Muscle layer of duodenum (tissue), 2 donors: ENCODE data around the gene TTC7B.

Experiments used
- H3K27ac ChIP-seq: one replicate; pipeline ENCODE4 v1.7.0; 2013; ENCODE audit warnings: mild to moderate bottlenecking, low read length
- H3K27me3 ChIP-seq: one replicate; pipeline ENCODE4 v1.7.0; 2013; ENCODE audit warnings: low read depth, mild to moderate bottlenecking, control low read depth, low read length
- H3K36me3 ChIP-seq, 2 donors: one replicate each; pipeline ENCODE4 v1.7.0; 2013; ENCODE audit warnings: low read length in 2 of 2, control low read depth in 1 of 2, mild to moderate bottlenecking in 1 of 2; ENCODE audit not compliant: insufficient read depth in 2 of 2, control insufficient read depth in 1 of 2
- H3K4me1 ChIP-seq, 2 donors: one replicate each; pipeline ENCODE4 v1.7.0; 2013; ENCODE audit warnings: low read length in 2 of 2, mild to moderate bottlenecking in 2 of 2, control low read depth in 1 of 2, moderate library complexity in 1 of 2; ENCODE audit not compliant: insufficient read depth in 2 of 2, control insufficient read depth in 1 of 2
- H3K4me3 ChIP-seq, 2 donors: one replicate each; pipeline ENCODE4 v1.7.0; 2013; ENCODE audit warnings: low read length in 2 of 2, low read depth in 1 of 2, mild to moderate bottlenecking in 1 of 2
- H3K9me3 ChIP-seq, 2 donors: one replicate each; pipeline ENCODE4 v1.7.0; 2013; ENCODE audit warnings: low read length in 2 of 2, control low read depth in 1 of 2, mild to moderate bottlenecking in 1 of 2; ENCODE audit not compliant: control insufficient read depth in 1 of 2
- donor health status: healthy.

Gene TTC7B

DNA sequence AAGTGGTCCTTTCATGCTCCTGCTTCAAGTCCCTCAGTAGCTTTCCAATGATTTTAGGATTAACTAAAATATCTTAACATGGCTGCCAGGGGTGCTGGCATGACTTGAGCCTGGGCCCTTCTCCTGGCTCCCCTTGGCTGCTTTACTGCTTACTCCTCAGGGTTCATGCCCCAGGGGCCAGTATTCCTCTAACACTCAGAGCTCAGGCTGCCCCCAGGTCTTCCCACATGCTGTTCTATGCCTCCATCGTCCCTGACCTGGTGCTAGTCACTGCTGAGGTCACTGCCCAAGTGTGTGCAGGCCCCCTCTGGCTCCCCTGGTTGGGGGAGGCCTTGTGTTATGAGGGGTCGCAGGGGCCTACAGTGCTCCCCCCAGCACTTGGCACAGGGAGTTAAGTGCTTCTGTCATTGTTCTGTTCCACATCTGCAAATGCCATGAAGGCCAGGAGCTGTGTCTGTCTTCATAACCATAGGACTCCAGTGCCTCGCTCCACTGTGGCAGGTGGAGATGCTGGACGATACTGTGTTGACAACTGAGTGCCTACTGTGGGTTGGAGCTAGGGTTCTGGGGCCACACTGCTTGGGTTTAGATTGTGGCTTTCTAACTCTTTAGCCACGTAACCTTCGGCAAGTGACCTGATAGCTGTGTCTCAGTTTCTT lies 228.8 kb downstream of the TTC7B start:
- no peak overlapping the region for H3K4me3 ChIP-seq
- no peak overlapping the region for H3K27ac ChIP-seq
- H3K4me1 ChIP-seq = no peaks in the 10 kb centered on the region
- no peaks in the 10 kb centered on the region for H3K27me3 ChIP-seq
- H3K9me3 ChIP-seq = no peaks in the 10 kb centered on the region
- H3K36me3 ChIP-seq = peaks cover 0 to 12% of the 10 kb centered on the region in 2 donors

DNA sequence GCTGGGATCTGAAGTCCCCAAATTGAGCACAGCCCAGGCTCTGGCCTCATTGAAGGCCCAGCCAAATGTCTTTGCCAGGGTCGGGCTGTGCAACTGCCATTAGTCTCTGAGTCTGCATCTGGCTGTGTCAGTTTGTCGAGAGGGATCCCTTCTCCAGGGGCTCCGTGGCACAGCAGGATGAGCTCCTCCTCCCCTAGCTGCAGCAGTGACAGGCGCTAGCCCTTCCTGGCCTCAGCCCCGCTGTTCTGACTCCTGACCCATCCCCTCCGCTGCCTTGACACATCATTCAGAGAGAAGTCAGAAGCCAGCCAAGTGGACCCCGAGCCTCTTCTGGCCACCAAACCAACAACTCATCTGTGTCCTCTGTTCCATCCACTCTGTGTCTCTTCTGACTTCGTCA lies 231.1 kb downstream of the TTC7B start:
- no peak overlapping the region for H3K4me3 ChIP-seq
- no peak overlapping the region for H3K27ac ChIP-seq
- H3K27me3 ChIP-seq = no peaks in the 10 kb centered on the region
- peaks cover 0 to 12% of the 10 kb centered on the region in 2 donors for H3K4me1 ChIP-seq
- peaks cover 0 to 12% of the 10 kb centered on the region in 2 donors for H3K36me3 ChIP-seq
- H3K9me3 ChIP-seq = no peaks in the 10 kb centered on the region

DNA sequence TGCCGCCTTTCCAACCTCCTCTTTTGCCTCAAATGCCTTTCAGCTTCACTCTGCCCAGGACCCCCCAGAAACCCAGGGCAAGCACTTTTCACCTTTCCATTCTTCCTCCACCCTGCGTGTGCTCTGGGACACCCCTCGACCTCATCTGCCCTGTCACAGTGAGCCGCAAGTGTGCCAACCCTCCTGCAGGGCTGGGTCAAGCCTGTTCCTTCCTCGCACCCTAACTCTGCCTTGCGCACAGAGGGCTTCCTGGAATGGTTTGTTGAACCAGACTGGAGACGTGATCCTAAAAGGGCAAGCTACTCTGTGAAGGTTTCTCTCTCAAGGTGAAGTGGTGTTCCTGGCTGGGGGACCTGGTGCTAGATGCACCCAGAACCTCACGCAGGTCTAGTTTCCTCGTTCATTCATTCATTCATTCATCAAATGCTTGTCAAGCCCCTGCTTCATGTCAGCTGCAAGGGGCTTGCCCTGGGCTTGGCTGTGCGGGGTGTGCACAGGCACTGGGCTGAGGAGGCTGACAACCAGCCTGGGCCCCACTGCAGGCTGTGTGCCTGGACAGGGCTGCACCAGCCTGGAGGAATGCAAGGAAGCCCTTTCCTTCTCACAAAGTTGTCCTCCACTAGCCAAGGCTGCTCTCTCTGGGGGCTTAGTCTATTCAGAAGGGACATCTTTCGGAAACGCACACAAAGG lies 232.2 kb downstream of the TTC7B start:
- Histone ChIP-seq H3K27ac (no peak overlapping the region), H3K9me3 (no peaks in the 10 kb centered on the region), H3K4me3 (no peak overlapping the region), H3K36me3 (peaks cover 0 to 12% of the 10 kb centered on the region in 2 donors), H3K4me1 (peaks cover 0 to 12% of the 10 kb centered on the region in 2 donors), H3K27me3 (no peaks in the 10 kb centered on the region)

DNA sequence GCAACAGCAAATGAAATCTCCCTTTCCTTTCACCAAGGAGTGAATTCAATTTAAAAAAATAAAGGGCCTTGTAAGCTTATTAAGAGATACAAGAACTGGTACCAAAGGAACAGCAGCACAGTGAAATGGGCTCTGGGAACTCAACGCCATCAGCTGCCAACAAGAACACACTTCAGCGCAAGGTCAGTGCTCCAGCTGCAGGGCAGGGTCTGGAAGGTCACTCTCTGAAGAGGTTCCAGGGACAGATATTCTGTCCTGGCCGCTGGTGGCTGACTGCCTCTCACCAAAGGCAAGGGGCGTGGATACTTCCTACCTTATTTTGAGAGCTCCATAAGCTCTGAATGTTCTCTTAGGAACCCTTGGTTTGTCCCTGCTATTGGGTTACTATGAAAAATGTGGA lies 232.8 kb downstream of the TTC7B start:
- no peaks in the 10 kb centered on the region for H3K9me3 ChIP-seq
- no peaks in the 10 kb centered on the region for H3K27me3 ChIP-seq
- H3K4me3 ChIP-seq = no peak overlapping the region
- peaks cover 0 to 13% of the 10 kb centered on the region in 2 donors for H3K36me3 ChIP-seq
- no peak overlapping the region for H3K27ac ChIP-seq
- H3K4me1 ChIP-seq = peaks cover 0 to 13% of the 10 kb centered on the region in 2 donors

DNA sequence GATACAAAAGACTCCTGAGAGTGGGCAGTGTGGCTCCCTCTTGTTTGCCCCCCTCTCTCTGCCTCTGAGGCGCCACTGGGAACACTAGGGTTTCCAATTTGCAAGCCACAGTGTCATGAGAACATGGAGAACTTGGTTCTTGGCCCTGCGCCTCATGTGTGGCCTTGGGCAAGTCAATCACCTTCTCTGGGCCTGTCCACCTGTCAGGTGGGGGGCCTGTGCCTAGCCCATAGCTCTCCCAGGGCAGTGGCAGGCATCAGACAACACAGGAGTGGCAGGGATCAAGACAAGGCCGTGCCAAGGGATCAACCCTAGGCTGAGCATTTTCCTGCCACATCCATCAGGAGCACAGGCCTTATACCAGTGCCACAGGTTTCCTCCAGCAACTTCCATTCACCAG lies 234.1 kb downstream of the TTC7B start:
- H3K9me3 ChIP-seq = no peaks in the 10 kb centered on the region
- H3K27ac ChIP-seq = no peak overlapping the region
- peaks cover 0 to 20% of the 10 kb centered on the region in 2 donors for H3K36me3 ChIP-seq
- H3K4me3 ChIP-seq = no peak overlapping the region
- H3K27me3 ChIP-seq = no peaks in the 10 kb centered on the region
- peaks cover 0 to 17% of the 10 kb centered on the region in 2 donors for H3K4me1 ChIP-seq

DNA sequence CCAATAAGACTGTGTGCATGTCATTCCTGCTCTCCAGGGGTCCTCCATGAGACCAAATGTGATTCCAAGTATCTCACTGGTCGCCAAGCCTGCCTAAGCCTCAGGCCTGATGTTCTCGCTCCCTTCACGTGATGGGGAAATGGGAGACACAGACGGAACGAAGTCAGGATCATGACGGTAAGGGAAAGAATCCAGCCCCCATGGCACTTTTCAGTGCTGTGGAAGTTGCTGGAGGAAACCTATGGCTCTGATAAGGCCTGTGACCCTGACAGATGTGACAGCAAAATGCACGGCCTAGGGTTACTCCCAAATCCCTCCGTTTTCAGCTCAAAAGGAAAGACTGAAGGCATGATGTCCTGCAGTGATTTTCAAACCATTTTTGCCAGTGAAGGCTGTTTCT lies 234.5 kb downstream of the TTC7B start:
- Histone ChIP-seq H3K9me3 (no peaks in the 10 kb centered on the region), H3K4me1 (peaks cover 0 to 17% of the 10 kb centered on the region in 2 donors), H3K27me3 (no peaks in the 10 kb centered on the region), H3K4me3 (no peak overlapping the region), H3K27ac (no peak overlapping the region), H3K36me3 (peaks cover 2 to 24% of the 10 kb centered on the region in 2 donors)

DNA sequence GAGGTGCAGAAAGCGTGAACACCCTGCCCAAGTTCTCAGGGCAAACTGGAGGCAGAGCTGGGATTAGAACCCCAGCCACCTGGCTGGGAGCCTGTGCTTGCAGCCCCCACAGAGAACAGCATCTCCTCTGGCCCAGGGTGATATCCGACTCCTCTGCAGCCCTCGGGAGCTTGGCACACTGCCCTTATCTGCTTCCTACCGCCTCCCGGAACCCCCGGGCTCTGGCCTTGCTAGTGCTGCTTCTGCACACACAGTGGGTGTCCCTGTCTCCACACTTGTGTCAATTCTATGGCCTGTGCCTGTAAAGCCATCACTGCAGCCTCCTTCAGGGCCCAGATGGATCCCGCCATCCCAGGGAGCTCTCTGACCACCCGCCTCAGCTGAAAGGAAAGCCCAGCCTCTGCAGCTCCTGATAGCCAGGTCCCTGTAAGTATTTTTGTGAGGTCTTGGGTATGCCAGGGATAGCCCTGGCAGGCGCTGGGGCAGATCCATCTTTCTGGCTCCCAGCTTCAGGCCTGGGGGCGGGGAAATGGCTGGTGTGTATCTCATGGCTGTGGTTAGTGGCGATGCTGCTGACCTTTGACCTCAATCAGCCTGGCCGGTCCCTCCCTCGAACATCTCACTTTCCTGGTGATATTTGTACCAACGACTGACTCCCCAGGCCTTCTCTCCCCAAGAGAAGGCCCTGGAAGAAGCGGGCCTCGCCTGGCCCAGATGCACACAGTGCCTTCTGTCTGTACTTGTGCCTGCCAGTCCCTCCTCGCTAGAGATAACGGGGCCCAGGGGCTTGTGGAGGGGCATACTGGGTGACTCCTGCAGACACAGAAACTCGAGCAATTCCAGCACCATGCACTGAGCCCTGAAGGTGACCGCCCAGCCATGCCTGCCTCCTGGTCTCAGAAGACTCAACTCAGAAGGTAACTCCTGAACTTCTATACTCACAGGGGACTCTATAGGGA lies 235.6 kb downstream of the TTC7B start:
- H3K27ac ChIP-seq = no peak overlapping the region
- H3K9me3 ChIP-seq = no peaks in the 10 kb centered on the region
- peaks cover 3 to 24% of the 10 kb centered on the region in 2 donors for H3K36me3 ChIP-seq
- H3K4me3 ChIP-seq = no peak overlapping the region
- peaks cover 0 to 17% of the 10 kb centered on the region in 2 donors for H3K4me1 ChIP-seq
- no peaks in the 10 kb centered on the region for H3K27me3 ChIP-seq

DNA sequence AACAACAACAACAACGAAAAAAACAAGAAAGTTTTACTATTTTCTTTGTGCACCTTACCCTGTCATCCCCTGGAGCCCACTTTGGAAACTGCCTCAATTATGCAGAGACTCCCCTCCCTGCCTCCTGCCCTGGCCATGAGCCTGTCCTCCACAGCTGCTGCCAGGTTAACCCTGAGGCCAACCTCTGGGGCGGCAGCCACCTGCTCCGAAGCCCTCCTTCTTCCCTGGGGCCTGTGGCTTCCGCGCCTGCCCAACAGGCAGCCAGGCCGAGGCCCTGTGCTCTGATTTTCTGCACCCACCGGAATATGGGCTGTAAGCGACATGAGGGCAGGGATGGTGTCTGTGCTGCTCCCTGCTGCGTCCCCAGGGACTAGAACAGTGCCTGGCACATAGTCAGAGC lies 236.4 kb downstream of the TTC7B start:
- peaks cover 0 to 21% of the 10 kb centered on the region in 2 donors for H3K4me1 ChIP-seq
- H3K36me3 ChIP-seq = peaks cover 3 to 19% of the 10 kb centered on the region in 2 donors

DNA sequence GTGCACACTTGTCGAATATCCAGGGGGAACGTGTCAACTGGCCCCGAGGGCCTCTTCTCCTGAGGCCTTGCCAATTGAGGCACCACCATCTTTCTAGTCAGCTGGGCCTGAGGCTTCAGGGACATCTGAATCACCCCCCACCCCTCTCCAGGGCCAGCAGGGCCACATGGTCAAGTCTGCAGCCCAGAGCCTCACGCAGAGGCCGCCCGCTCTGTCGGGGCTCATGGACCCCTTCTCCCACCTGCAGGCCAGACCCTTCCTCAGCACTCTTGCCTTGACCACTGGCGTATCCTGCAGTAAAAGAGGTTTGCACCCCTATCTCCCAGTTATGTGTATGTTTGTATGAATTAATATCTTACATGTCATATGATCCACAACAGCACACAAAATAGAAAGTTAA lies 237.1 kb downstream of the TTC7B start:
- no peaks in the 10 kb centered on the region for H3K27me3 ChIP-seq
- no peaks in the 10 kb centered on the region for H3K9me3 ChIP-seq
- peaks cover 0 to 28% of the 10 kb centered on the region in 2 donors for H3K4me1 ChIP-seq
- peaks cover 3 to 19% of the 10 kb centered on the region in 2 donors for H3K36me3 ChIP-seq
- H3K4me3 ChIP-seq = no peak overlapping the region
- no peak overlapping the region for H3K27ac ChIP-seq

More for the DNA sequence above, 236.4 kb downstream of the TTC7B start:
- H3K4me3 ChIP-seq = no peak overlapping the region
- H3K27me3 ChIP-seq = no peaks in the 10 kb centered on the region
- no peaks in the 10 kb centered on the region for H3K9me3 ChIP-seq
- no peak overlapping the region for H3K27ac ChIP-seq

DNA sequence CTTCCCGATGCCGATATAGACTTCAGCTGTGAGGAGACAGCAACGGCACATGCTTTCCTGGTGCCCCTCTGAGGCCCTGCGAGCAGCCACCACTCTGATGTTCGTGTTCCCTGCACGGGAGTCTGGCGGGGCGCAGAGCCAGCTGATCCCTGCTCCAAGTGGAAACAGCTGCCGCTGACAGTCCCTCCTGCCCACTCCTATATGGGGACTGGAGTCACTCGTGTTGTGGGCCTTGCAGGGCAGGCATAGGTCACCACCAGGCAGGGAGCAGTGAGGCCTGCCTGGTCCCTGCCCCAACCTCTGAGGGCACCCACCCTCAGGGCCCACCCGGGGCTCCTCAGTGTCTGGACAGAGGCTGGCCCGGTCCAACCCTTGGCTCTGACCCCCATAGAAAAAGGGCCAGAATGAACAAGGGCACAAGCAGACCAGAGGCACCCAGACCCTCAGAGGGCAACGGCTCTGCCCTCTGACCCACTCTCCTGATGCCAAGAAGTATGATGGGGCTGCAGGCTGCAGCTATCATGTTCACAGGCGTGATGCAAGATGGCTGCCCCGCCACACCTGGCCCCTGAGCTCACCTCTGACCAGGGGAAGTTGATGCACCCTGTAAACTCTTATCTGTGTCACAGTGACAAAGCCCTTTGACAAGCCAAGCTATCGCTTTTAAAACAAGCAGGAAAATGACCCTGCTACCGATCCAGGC lies 237.8 kb downstream of the TTC7B start:
- peaks cover 3 to 19% of the 10 kb centered on the region in 2 donors for H3K36me3 ChIP-seq
- no peaks in the 10 kb centered on the region for H3K9me3 ChIP-seq
- H3K4me3 ChIP-seq = no peak overlapping the region
- H3K27ac ChIP-seq = no peak overlapping the region
- H3K27me3 ChIP-seq = no peaks in the 10 kb centered on the region
- peaks cover 0 to 29% of the 10 kb centered on the region in 2 donors for H3K4me1 ChIP-seq
